GM21529 (cell line): ENCODE results near the gene RPA1.
"Not testable (repeated sequence)": the region's sequence is repeated elsewhere in the genome, so short reads cannot be mapped to it uniquely, and the experiment has no call there.

Source experiments
- ATAC-seq: cut with Tn5 transposase; IDR thresholded peaks from one replicate; pipeline ENCODE4 v1.9.1; 2021; ENCODE audit not compliant: unreplicated experiment

The RPA1 gene

GRCh38 chr17:1873418-1873817 lies 43.6 kb downstream of the RPA1 start:
- ATAC-seq = no peak

GRCh38 chr17:1875597-1875996 lies 45.8 kb downstream of the RPA1 start:
- no peak for ATAC-seq

GRCh38 chr17:1878419-1879121 lies 48.8 kb downstream of the RPA1 start:
- no peak for ATAC-seq

- ATAC-seq = no peak
Observed at GRCh38 chr17:1880851-1881630, 51.2 kb downstream of the RPA1 start.

- ATAC-seq = no peak
Observed at GRCh38 chr17:1882836-1883235, 53.0 kb downstream of the RPA1 start.

GRCh38 chr17:1883536-1883935 lies 53.7 kb downstream of the RPA1 start:
- no peak for ATAC-seq

GRCh38 chr17:1888741-1889140 lies 58.9 kb downstream of the RPA1 start:
- ATAC-seq = no peak

GRCh38 chr17:1890758-1891450 lies 61.1 kb downstream of the RPA1 start:
- ATAC-seq = no peak

- no peak for ATAC-seq
Observed at GRCh38 chr17:1894753-1895339, 65.0 kb downstream of the RPA1 start.

- ATAC-seq = not testable (repeated sequence)
Observed at GRCh38 chr17:1895479-1895878, 65.7 kb downstream of the RPA1 start.

GRCh38 chr17:1896243-1897104 lies 66.7 kb downstream of the RPA1 start:
- ATAC-seq = peak; percentile 61

GRCh38 chr17:1897105-1897656 lies 67.4 kb downstream of the RPA1 start:
- ATAC-seq = no peak

GRCh38 chr17:1898332-1898731 lies 68.5 kb downstream of the RPA1 start:
- no peak for ATAC-seq

GRCh38 chr17:1898872-1899271 lies 69.1 kb downstream of the RPA1 start:
- ATAC-seq = no peak

GRCh38 chr17:1899403-1900000 lies 69.7 kb downstream of the RPA1 start:
- ATAC-seq = no peak

- ATAC-seq = no peak
Observed at GRCh38 chr17:1904273-1905182, 74.7 kb downstream of the RPA1 start.

- ATAC-seq = no peak
Observed at GRCh38 chr17:1905190-1905913, 75.5 kb downstream of the RPA1 start.

- no peak for ATAC-seq
Observed at GRCh38 chr17:1906662-1907101, 76.9 kb downstream of the RPA1 start.
